Adrenal gland (tissue), 5 donors: Measurements from ENCODE around the gene PNPLA5.
A peak's percentile ranks its signal among the peaks of the same experiment; 100 is the strongest.

Source experiments
- CTCF ChIP-seq, 6 experiments: fragments of 450-650 bp in 4 of 6; fragments of 200-600 bp in 2 of 6; sonication (generic) in 1 of 6; IDR thresholded peaks; 1 replicate in 5 of 6; 2 replicates in 1 of 6; pipeline versions ENCODE4 v1.5.1 to v1.8.0; 2016 to 2021; ENCODE audit warnings: antibody characterized with exemption in 6 of 6, mild to moderate bottlenecking in 2 of 6, moderate library complexity in 1 of 6
- POLR2A ChIP-seq, 2 donors: fragments of 450-650 bp; IDR thresholded peaks; one replicate each; pipeline ENCODE4 v1.6.1; 2017; ENCODE audit warnings: antibody characterized with exemption in 2 of 2, mild to moderate bottlenecking in 2 of 2, moderate library complexity in 1 of 2
- donor health status: DM: no; HTN: no; CAD: no.

- TF ChIP-seq POLR2A (IDR thresholded peaks at IDR 0.05) (no peak), CTCF (IDR thresholded peaks at IDR 0.05) (peak in 4 of 6 experiments; percentile 25 to 34 (median 29))
Observed at GRCh38 chr22:43883012-43883661, 8.7 kb downstream of the PNPLA5 start.
